Vagina (tissue), 2 donors: ENCODE measurements around the gene PLD3. TPM values are rescaled to one million over a fixed set of nuclear protein-coding genes. Genes with fewer than 3 reads are reported as not detected.

Experiments
- DNase-seq, 2 donors: peaks; one replicate each; pipeline ENCODE4 v3.0.0-alpha.2; 2017; ENCODE audit errors: extremely low spot score in 2 of 2
- H3K27ac ChIP-seq: fragments of 200-600 bp; sonication (generic); one replicate; pipeline ENCODE4 v1.5.1; 2019
- H3K27me3 ChIP-seq: fragments of 200-600 bp; sonication (generic); one replicate; pipeline ENCODE4 v1.5.1; 2019
- H3K36me3 ChIP-seq, 2 donors: fragments of 200-600 bp; sonication (generic); one replicate each; pipeline ENCODE4 v1.5.1; 2017 to 2019
- H3K4me1 ChIP-seq: fragments of 200-600 bp; sonication (generic); one replicate; pipeline ENCODE4 v1.5.1; 2019
- H3K4me3 ChIP-seq, 2 donors: fragments of 200-600 bp; sonication (generic); 1 replicate in 1 of 2; 2 replicates in 1 of 2; pipeline ENCODE4 v1.5.1; 2016 to 2019
- H3K9me3 ChIP-seq: fragments of 200-600 bp; sonication (generic); one replicate; pipeline ENCODE4 v1.5.1; 2019
- POLR2A ChIP-seq, 2 donors: fragments of 450-650 bp; IDR thresholded peaks; one replicate each; pipeline ENCODE4 v1.6.1; 2017; ENCODE audit warnings: antibody characterized with exemption in 2 of 2, mild to moderate bottlenecking in 2 of 2, moderate library complexity in 2 of 2
- POLR2AphosphoS5 ChIP-seq, 2 donors: sonication (generic); formaldehyde crosslinking; IDR thresholded peaks; one replicate each; pipeline ENCODE4 v1.9.0; 2017; ENCODE audit warnings: antibody characterized with exemption in 2 of 2, mild to moderate bottlenecking in 2 of 2, low read depth in 1 of 2; ENCODE audit not compliant: insufficient read depth in 1 of 2
- intact Hi-C: fragments of 100-400 bp; cut with DNase I; formaldehyde crosslinking; loops from one replicate; pipeline ENCODE4 v1.15.1; 2023
- total RNA-seq: library from RNA; depleted of rRNA; stranded (reverse); fragments of >200 nt; gene quantifications from one replicate; pipeline ENCODE4 v1.2.3, GENCODE V29; 2016
- TF ChIP-seq, protein P1 (sequence below), 3 experiments: fragments of 450-650 bp in 2 of 3; fragments of 200-600 bp in 1 of 3; sonication (generic) in 1 of 3; IDR thresholded peaks; one replicate each; pipeline ENCODE4 v1.5.1; 2017 to 2019; ENCODE audit warnings: antibody characterized with exemption in 3 of 3, mild to moderate bottlenecking in 2 of 3, moderate library complexity in 2 of 3

The PLD3 gene
- total RNA-seq, 1 donor from 2014 or later, result 177 TPM

DNA sequence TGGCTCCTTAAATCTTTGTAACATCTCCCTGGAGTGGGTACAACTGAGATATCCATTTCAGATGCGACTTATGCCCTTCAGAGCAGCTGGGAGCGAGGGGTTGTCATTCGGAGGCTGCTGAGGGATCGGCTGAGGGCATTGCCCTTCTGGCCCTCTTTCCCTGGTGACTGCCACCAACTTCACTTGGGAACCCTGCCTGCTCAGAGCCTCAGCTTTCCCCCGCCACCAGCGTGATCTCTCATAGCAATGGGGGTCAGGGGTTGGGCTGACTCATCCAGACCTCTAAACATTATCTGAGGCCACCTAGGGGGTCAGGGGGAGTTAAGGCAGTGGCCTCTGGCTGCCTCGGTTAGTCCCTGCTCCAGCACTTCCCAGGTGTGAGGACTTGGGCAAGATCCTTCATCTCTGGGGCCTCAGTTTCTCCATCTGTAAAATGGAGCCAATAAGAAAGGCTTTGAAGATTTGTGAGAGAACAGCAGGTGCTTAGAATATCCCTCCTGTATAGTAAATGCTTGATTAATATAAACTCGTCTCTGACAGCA lies 63.5 kb downstream of the PLD3 start:
- TF ChIP-seq, protein P1, sequence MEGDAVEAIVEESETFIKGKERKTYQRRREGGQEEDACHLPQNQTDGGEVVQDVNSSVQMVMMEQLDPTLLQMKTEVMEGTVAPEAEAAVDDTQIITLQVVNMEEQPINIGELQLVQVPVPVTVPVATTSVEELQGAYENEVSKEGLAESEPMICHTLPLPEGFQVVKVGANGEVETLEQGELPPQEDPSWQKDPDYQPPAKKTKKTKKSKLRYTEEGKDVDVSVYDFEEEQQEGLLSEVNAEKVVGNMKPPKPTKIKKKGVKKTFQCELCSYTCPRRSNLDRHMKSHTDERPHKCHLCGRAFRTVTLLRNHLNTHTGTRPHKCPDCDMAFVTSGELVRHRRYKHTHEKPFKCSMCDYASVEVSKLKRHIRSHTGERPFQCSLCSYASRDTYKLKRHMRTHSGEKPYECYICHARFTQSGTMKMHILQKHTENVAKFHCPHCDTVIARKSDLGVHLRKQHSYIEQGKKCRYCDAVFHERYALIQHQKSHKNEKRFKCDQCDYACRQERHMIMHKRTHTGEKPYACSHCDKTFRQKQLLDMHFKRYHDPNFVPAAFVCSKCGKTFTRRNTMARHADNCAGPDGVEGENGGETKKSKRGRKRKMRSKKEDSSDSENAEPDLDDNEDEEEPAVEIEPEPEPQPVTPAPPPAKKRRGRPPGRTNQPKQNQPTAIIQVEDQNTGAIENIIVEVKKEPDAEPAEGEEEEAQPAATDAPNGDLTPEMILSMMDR (IDR thresholded peaks at IDR 0.05), result no peak
- TF ChIP-seq POLR2AphosphoS5 (IDR thresholded peaks at IDR 0.05; ENCODE audit: insufficient read depth in 1 of 2, low read depth in 1 of 2), result no peak
- TF ChIP-seq POLR2A (IDR thresholded peaks at IDR 0.05), result no peak
- DNase-seq, result no peak
- peak overlapping the region; percentile 44 for H3K27ac ChIP-seq
- no peaks in the 10 kb centered on the region for H3K9me3 ChIP-seq
- H3K36me3 ChIP-seq, result no peaks in the 10 kb centered on the region
- H3K27me3 ChIP-seq, result no peaks in the 10 kb centered on the region
- H3K4me3 ChIP-seq, result no peak overlapping the region
- intact Hi-C loops, result no loop called here
- peaks cover 17% of the 10 kb centered on the region for H3K4me1 ChIP-seq

DNA sequence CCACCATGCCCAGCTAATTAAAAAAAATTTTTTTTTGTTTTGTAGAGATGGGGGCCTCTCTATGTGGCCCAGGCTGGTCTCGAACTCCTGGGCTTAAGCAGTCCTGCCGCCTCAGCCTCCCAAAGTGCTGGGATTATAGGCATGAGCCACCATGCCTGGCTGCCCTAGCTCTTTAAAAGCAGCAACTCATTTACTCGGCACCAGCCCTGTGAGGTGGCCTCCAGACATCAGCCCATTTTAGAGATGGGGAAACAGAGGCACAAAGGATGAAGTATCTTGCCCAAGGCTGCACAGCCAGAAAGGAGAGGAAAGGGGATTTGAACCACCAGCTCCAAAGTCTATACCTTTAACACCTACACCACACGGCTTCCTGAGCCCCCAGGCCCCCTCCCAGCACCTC lies 64.4 kb downstream of the PLD3 start:
- peaks cover 17% of the 10 kb centered on the region for H3K4me1 ChIP-seq

DNA sequence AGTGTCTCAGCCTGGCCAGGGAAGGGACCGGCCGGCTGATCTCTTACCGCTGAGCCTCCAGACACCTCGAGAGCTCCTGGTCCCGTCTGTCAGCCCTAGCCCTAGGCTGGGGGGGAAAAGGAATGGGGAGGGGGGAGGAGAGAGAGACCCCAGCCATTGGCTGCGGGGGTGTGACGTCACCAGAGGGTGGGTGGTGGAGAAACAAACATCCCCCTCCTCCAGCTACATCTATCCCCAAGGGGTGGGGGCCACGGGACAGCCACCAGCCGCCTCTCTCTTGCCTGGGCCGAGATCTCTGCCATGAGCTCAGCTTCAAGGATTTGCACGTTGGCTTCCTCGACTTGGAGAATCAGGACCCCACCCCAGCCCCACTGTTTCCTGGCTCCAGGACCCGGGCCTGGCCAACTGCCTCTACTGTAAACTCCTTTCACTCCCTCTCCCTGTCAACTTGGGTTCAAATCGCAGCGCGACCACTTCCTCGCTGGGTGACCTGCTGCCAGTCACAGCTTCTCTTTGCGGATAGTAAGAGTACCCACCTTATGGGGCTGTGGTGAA lies 64.9 kb downstream of the PLD3 start, which contains the start of gene PRX:
Gene PRX, minus strand, starts transcription at position 88 of the 555 bp plus-strand sequence. CDS start 5,446 bp downstream, outside the sequence.
- Histone ChIP-seq H3K27ac (peak within 1 kb of the TSS; percentile 44), H3K4me1 (peaks cover 17% of the 10 kb centered on the region), H3K9me3 (no peaks in the 10 kb centered on the region), H3K36me3 (no peaks in the 10 kb centered on the region), H3K4me3 (no peak within 1 kb of the TSS), H3K27me3 (no peaks in the 10 kb centered on the region)
- TF ChIP-seq, protein P1 (IDR thresholded peaks at IDR 0.05), result no peak
- TF ChIP-seq POLR2A (IDR thresholded peaks at IDR 0.05) (no peak), POLR2AphosphoS5 (IDR thresholded peaks at IDR 0.05; ENCODE audit: insufficient read depth in 1 of 2, low read depth in 1 of 2) (no peak)
- intact Hi-C loops, result no loop called here
- peak in 1 of 2 donors; percentile 87 for DNase-seq

More for the DNA sequence above, 64.4 kb downstream of the PLD3 start:
- no peak overlapping the region for H3K4me3 ChIP-seq
- no peaks in the 10 kb centered on the region for H3K9me3 ChIP-seq
- intact Hi-C loops, result no loop called here
- H3K27ac ChIP-seq, result no peak overlapping the region
- no peaks in the 10 kb centered on the region for H3K36me3 ChIP-seq
- DNase-seq, result no peak
- TF ChIP-seq POLR2A (IDR thresholded peaks at IDR 0.05), result no peak
- TF ChIP-seq, protein P1 (IDR thresholded peaks at IDR 0.05), result no peak
- no peak for TF ChIP-seq POLR2AphosphoS5 (IDR thresholded peaks at IDR 0.05; ENCODE audit: insufficient read depth in 1 of 2, low read depth in 1 of 2)
- no peaks in the 10 kb centered on the region for H3K27me3 ChIP-seq

DNA sequence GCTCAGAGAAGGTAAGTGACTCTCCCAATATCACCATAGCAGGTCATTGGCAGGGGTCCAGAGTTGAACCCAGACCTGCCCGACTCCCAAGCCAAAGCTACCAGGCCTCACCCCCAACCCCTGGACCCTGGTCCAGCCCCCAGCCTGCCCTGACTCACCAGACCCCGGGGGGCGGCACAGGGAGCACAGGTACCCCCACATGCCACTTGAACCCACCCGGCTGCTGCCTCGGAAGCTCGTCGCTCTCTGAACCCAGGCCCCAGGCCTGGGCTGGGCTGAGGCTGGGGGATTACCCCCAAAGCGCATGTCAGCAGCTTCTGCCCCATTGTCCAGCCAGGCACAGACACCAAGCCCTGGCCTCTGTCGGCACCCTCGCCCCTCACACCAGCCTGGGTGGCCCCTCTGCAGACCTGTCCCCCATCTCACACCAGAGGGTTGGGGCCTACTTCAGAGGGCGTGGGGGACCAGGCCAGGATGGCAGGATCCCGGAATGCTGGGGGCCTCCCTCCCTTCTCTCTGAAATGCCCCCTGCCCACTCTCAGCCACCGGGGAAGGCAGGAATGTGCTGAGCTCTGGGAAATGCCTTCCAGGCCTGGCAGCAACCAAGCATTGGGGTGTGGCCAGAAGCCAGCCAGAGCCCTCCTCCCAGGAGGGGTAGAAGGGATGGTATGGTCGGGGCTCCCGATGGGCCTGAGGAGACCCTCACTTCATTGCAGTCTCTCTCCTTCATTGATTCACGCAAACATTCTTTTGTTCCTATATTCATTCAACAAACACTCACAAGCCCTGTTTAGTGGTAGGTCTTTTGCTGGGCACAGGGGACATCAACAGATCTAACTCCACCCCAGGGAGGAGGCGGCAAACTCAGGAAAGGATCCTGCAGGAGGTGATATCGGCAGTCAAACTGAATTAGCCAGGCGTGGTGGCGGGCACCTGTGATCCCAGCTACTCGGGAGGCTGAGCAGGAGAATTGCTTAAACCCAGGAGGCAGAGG lies 66.3 kb downstream of the PLD3 start:
- TF ChIP-seq POLR2A (IDR thresholded peaks at IDR 0.05), result no peak
- no peak for TF ChIP-seq POLR2AphosphoS5 (IDR thresholded peaks at IDR 0.05; ENCODE audit: insufficient read depth in 1 of 2, low read depth in 1 of 2)
- TF ChIP-seq, protein P1 (IDR thresholded peaks at IDR 0.05), result no peak
- DNase-seq, result no peak
- Histone ChIP-seq H3K4me1 (peaks cover 17% of the 10 kb centered on the region), H3K4me3 (no peak overlapping the region), H3K27ac (no peak overlapping the region), H3K27me3 (no peaks in the 10 kb centered on the region), H3K9me3 (no peaks in the 10 kb centered on the region), H3K36me3 (no peaks in the 10 kb centered on the region)
- intact Hi-C loops, result no loop called here
